Umbilical cord (tissue), 2 donors: ENCODE measurements around the gene EEF1G. TPM values are rescaled to one million over a fixed set of nuclear protein-coding genes. Genes with fewer than 3 reads are reported as not detected.
"Not testable (repeated sequence)": the region's sequence is repeated elsewhere in the genome, so short reads cannot be mapped to it uniquely, and the experiment has no call there.

Experiments used
- DNase-seq: peaks from one replicate; pipeline ENCODE4 v3.0.0-alpha.2; 2015; ENCODE audit warnings: low spot score
- total RNA-seq: library from RNA; depleted of rRNA; stranded (reverse); fragments of >200 nt; gene quantifications from one replicate; pipeline ENCODE4 v1.2.3, GENCODE V29; 2014; ENCODE audit warnings: low replicate concordance; ENCODE audit not compliant: insufficient read depth

Gene EEF1G
- total RNA-seq: 944 TPM

- peak; percentile 100 for DNase-seq
These were observed at the start of gene EEF1G for GRCh38 chr11:62573592-62574362. TSS of gene EEF1G (minus strand) at chr11:62573891. CDS start at chr11:62573842, 49 bp downstream.

- no peak for DNase-seq
These were observed 48.9 kb upstream of the EEF1G start for GRCh38 chr11:62622476-62623089.

GRCh38 chr11:62621567-62622470 lies 48.1 kb upstream of the EEF1G start, which contains the start of gene B3GAT3:
TSS of gene B3GAT3 (minus strand) at chr11:62621986. CDS start at chr11:62621947, 39 bp downstream.
- DNase-seq: peak; percentile 98

GRCh38 chr11:62621027-62621566 lies 47.4 kb upstream of the EEF1G start:
- no peak for DNase-seq

- DNase-seq: not testable (repeated sequence)
These were observed 43.3 kb upstream of the EEF1G start for GRCh38 chr11:62616957-62617356.

- no peak for DNase-seq
These were observed 41.8 kb upstream of the EEF1G start for GRCh38 chr11:62615521-62615920.

GRCh38 chr11:62614275-62614674 lies 40.6 kb upstream of the EEF1G start:
- no peak for DNase-seq

- DNase-seq: no peak
These were observed 39.6 kb upstream of the EEF1G start for GRCh38 chr11:62613291-62613778.

- peak; percentile 91 for DNase-seq
These were observed 38.9 kb upstream of the EEF1G start, which contains the start of the genes EML3 and ROM1 for GRCh38 chr11:62612366-62613290. TSS of gene EML3 (minus strand) at chr11:62612775. CDS start at chr11:62612457, 318 bp downstream. TSS of gene ROM1 (plus strand) at chr11:62613257. CDS start at chr11:62613282, 25 bp downstream.

GRCh38 chr11:62611705-62612365 lies 38.1 kb upstream of the EEF1G start:
- DNase-seq: peak; percentile 78

- DNase-seq: no peak
These were observed 37.4 kb upstream of the EEF1G start for GRCh38 chr11:62610814-62611704.

- DNase-seq: no peak
These were observed 36.7 kb upstream of the EEF1G start for GRCh38 chr11:62610403-62610802.

GRCh38 chr11:62608776-62609175 lies 35.1 kb upstream of the EEF1G start:
- no peak for DNase-seq

GRCh38 chr11:62607714-62608113 lies 34.0 kb upstream of the EEF1G start:
- no peak for DNase-seq

- no peak for DNase-seq
These were observed 32.2 kb upstream of the EEF1G start for GRCh38 chr11:62605902-62606301.

GRCh38 chr11:62605467-62605866 lies 31.8 kb upstream of the EEF1G start:
- no peak for DNase-seq

- DNase-seq: no peak
These were observed 30.9 kb upstream of the EEF1G start for GRCh38 chr11:62604460-62605120.

- no peak for DNase-seq
These were observed 30.1 kb upstream of the EEF1G start for GRCh38 chr11:62603776-62604299.
